ENCODE measurements around the gene SLCO2A1.

DNA sequence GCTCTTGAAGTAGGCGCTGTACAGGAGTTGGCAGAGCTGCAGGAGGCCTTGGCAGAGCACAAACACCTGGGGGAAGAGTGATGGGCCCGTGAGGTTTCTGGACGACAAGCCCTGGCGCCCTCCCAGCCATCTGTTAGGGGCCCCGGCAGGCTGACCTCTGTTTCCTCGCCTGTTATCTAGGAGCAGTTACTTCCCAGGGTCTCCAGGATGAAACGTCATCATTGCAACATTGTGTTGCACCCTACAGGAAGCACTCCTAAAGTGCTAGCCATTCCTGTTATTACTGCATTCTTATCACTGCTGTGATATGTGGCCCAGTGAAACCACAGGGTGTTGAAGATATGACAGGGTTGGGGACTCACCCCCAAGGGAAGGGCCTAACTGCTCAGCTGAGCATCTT lies 50.2 kb downstream of the SLCO2A1 start:
- TF ChIP-seq, protein P1, sequence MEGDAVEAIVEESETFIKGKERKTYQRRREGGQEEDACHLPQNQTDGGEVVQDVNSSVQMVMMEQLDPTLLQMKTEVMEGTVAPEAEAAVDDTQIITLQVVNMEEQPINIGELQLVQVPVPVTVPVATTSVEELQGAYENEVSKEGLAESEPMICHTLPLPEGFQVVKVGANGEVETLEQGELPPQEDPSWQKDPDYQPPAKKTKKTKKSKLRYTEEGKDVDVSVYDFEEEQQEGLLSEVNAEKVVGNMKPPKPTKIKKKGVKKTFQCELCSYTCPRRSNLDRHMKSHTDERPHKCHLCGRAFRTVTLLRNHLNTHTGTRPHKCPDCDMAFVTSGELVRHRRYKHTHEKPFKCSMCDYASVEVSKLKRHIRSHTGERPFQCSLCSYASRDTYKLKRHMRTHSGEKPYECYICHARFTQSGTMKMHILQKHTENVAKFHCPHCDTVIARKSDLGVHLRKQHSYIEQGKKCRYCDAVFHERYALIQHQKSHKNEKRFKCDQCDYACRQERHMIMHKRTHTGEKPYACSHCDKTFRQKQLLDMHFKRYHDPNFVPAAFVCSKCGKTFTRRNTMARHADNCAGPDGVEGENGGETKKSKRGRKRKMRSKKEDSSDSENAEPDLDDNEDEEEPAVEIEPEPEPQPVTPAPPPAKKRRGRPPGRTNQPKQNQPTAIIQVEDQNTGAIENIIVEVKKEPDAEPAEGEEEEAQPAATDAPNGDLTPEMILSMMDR (IDR thresholded peaks at IDR 0.05): no peak
- TF ChIP-seq POLR2A (IDR thresholded peaks at IDR 0.05): no peak
